NCI-H748 treated with DMSO at 0.1 percent for 48 hours (cell line): ENCODE data around the gene PSMB10.
"Not testable (repeated sequence)": the region's sequence is repeated elsewhere in the genome, so short reads cannot be mapped to it uniquely, and the experiment has no call there.

ENCODE experiments used
- DNase-seq: peaks from one replicate; lab custom pipeline; 2025; lab: John Stamatoyannopoulos, UW

PSMB10 gene

GRCh38 chr16:67924140-67924906, 12.3 kb downstream of the PSMB10 start:
- DNase-seq = no peak

DNA sequence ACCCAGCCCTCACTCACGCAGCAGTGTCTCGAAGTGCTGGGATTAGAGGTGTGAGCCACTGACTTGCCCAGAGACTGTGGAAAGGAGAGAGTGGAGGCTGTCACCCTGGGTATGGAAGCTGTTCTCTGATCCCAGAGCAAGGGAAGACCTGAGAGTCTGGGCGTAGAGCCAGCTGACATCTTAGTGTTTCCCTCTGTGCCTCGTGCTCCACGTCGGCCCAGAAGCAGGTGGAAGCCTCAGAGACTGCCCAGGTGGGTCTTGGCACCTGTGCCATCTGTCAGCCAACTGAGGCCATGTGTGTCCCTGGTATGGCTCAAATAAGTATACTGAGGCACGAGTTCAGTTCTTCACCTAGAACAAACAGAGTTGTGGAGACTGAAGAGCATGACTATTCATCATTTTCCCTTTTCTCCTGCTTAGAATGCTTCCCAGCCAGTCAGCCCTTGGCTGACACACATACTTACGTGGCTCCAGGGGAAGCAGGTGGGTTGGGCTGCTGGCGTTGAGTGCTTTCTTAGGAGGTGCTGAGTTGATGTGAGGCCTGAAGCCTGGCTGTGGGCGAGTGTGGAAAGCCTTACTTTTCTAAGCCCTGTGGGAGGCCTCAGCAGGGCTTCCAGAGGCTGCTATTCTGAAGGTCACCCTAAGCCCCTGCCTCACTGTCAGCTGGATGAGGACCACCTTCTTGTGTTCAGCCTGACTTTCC, 13.1 kb downstream of the PSMB10 start:
- DNase-seq = no peak

GRCh38 chr16:67922740-67923139, 13.9 kb downstream of the PSMB10 start:
- no peak for DNase-seq

- DNase-seq = no peak
Observed at GRCh38 chr16:67922221-67922620, 14.4 kb downstream of the PSMB10 start.

DNA sequence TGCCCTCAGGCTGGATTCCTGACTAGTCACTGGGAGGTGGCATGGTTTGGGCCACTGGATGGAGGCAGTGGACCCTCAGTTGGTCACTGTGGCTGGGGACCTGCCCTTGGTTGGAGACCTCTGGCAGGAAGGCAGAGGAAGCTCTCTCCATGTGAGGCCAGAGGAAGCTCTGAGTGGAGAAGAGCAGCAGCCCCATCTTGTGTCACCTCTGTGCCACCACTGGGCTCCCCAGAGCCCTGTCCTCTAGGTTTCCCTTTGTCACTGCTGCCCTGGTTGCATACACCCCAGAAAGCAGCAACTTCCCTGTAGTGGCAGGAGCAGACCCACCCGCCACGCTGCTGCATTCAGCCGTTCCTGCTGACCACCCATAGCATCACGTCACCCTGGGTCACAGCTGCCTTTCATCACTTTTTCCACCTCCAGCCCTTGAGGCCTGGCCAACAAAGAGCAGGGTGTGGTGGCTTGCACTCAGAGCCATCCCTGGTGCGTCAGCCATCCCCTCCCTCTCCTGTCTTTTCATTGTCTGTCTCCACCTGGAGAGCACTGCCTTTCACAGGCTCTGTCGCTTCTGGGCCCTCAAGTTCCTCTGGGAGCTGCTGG, 16.9 kb downstream of the PSMB10 start:
- no peak for DNase-seq

DNA sequence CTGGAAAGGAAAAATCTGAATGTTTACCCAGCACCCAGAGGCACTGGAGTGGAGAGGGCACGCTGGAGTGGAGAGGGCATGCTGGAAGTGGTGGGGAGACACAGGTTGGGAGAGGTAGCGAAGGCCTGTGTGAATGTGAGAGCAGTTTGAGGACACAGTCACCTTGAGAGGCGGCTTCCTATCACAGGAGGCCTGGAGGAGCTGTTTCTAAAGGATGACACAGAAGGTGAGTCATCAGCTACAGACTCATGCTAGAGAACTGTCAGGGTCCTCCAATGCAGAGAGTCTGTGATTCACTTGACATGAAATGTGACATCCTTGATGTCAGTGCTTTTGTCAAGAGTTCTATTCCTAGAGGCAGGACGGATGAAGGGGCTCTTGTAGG, 18.8 kb downstream of the PSMB10 start:
- DNase-seq = no peak

- no peak for DNase-seq
Observed at GRCh38 chr16:67917140-67917851, 19.4 kb downstream of the PSMB10 start.

DNA sequence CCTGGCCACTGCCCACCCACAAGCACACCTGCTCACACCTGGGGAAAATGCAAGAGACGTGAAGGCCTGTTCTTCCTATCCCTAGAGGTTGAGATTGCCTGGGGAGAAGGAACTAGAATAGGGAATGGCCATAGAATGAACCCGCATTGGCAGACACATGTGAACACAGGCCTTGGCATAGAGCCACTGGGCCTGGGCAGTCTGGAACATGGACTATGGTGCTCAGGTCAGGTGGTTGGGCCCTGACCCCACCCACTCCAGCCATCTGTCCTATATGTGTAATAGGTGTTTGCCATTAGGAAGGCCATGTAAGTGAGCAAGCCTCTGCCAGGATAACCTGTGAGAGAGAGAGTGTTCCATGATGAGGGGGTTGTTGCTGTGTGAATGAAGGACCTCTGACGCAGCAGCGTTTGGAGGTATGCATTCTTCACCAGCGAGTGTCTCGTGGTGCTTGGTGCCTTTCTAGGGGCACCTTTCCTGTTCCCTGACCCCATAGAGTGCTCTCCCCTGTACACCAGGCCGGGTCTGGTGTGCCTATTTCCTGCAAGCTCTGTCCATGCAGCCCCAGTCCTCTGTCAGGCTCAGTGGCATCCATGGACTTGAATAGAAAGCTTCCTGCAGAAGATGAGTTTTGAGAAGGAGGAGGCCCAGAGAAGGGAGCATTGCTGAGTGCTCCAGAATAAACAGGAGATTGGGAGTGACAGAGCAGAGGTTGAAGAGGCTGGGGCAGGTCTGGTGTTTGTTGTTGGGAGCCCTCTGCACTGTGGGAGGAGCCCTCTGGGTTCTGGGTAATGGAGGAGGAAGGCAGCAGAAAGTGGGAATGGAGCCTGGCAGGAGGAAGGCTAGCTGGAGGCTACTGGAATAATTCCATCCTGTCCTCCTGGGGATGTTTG, 20.6 kb downstream of the PSMB10 start:
- DNase-seq = no peak

GRCh38 chr16:67915496-67915769, 21.2 kb downstream of the PSMB10 start:
- DNase-seq = not testable (repeated sequence)

DNA sequence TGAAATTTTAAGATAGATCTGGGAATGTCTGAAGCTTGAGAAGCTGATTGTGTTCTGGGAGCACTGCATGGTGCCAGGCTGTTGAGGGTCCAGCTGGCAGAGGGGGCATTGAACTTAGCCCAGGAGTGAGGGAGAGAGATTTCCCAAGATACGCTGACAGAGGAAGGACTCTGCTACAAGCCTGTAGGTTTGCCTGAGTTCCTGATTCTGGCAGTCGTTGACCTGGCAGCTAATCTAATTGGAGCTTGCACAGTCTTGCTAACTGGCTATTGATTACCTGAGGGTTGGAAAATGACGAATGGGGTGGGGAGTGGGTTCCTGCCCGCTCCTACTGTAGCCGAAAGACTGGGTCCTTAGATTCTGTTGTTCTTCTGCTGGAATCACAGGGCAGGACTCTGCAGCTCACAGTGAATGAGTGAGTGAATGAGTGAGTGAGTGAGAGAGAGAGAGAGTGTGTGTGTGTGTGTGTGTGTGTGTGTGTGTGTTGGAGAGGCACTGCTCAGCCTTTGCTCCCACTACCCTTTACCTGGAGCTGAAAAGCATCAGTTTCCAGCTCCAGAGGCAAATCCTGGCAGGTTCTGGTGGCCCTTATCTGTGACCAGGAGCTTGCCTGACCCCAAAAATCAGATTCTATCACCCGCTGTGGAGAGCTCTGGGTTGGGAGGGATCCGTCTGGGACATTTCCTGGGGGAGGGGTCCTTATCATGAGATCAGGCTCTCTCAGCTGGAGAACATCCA, 21.7 kb downstream of the PSMB10 start:
- DNase-seq = no peak

- no peak for DNase-seq
Observed at GRCh38 chr16:67910158-67910557, 26.5 kb downstream of the PSMB10 start.

DNA sequence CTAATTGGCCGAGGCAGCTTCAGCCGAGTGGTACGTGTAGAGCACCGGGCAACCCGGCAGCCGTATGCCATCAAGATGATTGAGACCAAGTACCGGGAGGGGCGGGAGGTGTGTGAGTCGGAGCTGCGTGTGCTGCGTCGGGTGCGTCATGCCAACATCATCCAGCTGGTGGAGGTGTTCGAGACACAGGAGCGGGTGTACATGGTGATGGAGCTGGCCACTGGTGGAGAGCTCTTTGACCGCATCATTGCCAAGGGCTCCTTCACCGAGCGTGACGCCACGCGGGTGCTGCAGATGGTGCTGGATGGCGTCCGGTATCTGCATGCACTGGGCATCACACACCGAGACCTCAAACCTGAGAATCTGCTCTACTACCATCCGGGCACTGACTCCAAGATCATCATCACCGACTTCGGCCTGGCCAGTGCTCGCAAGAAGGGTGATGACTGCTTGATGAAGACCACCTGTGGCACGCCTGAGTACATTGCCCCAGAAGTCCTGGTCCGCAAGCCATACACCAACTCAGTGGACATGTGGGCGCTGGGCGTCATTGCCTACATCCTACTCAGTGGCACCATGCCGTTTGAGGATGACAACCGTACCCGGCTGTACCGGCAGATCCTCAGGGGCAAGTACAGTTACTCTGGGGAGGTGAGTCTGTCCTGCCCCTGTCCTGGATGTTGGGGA, 27.5 kb downstream of the PSMB10 start:
- no peak for DNase-seq

GRCh38 chr16:67907397-67908180, 29.1 kb downstream of the PSMB10 start:
- DNase-seq = no peak

- no peak for DNase-seq
Observed at GRCh38 chr16:67902831-67903230, 33.8 kb downstream of the PSMB10 start.

DNA sequence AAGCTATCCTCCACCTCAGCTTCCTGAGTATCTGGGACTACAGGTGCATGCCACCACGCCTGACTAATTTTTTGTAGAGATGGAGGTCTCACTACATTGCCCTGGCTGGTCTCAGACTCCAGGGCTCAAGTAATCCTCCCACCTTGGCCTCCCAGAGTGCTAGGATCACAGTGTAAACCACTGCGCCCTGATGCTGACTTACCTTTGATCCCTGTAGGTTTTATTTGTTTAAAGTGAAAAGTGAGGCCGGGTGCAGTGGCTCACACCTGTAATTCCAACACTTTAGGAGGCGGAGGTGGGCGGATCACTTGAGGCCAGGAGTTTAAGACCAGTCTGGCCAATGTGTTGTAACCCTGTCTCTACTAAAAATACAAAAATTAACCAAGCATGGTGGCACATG, 34.9 kb downstream of the PSMB10 start:
- no peak for DNase-seq

DNA sequence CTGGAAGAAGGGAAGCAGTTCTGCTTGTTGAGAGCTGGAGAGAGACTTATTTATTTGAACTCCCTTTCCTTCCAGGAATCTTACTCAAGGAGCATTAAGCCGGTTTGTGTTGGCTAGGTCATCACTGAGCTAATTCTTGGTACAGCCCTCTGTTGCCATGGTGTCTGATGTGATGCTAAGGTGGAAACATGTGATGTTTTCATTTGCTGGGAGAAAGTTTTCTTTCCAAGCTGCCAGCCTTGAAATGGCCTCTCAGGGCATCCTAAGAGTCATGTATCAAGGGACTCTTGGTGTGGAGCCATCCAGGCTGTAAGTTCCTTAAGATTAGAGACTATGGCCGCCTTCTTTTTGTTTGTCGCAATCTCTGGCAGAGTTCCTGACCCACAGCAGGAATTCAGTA, 39.4 kb downstream of the PSMB10 start:
- DNase-seq = no peak

DNA sequence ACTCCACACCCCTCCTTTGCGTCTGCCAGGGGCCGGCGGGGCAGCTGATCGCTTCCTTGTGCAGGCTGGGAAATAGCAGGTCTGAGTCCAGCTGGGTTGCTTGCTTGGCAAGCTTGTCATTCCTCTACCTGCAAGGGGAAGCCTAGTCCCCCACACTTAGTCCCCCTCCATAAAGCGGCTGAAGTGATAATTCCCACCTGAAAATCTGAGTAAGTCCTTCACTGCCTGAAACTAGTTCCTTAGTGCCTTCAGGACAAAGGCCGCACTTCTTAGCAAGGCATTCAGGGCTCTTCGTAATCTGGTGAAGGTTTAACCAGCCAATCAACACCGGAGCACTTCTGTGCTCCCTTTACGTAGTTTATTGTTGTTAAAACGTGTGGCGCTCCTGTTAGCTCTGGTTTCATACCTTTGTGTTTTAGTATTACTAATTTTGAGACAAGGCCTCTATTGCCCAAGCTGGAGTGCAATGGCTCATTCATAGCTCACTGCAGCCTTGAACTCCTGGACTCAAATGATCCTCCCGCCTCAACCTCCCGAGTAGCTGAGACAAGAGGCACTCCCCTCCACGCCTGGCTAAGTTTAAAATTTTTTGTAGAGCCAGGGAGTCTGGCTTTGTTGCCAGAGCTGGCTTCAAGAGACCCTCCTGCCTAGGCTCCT, 42.8 kb downstream of the PSMB10 start:
- DNase-seq = no peak

DNA sequence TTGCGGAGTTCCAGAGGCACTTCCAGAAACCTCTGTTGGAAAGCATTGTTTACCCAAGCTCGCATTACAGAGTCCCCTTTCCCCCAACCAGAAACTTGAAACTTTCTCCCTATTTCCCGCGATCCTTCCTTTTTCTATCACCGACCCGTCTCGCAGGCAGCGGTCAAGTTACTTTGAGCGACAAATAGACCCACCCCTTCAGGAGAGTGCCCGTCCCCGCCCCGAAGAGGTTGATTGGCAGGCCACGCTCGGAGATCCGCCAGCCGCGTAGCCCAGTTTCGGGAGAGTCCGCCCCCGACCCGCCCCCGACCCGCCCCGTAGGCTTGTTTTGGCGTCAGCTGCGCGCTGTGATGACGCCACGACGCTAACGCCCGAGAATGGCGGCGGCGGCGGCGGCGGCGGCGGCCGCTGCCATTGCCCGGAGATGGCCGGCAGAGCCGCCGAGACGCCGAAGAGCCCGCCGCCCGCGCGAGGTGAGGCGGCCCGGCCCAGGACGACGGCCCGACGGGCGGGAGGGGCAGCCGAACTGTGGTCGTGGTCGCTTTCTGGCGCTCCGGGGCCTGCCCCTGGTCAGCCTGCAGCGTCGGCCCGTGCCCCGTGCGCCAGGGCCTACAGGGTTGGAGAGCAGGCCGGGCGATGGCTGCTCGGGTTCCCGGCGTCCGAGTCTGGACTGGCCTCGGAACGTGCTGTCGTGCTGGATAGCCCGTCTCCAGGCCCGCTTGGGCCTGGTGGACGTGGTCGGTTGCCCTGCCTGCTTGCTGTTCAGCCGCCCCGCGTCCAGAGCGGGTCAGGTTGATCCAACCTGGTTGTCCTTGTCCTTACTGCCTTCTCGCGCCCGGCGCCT, 43.5 kb downstream of the PSMB10 start, which contains the start of gene PSKH1:
PSKH1 (plus strand) TSS at position 356 of the 844 bp plus-strand sequence. CDS start 15,496 bp downstream, outside the sequence.
- DNase-seq = peak; percentile 89
